GM12878 (cell line): ENCODE results near the gene MLIP.

ENCODE experiments used
- CREB1 ChIP-seq: IDR thresholded peaks from 2 replicates; pipeline ENCODE4 v1.6.1; 2012; ENCODE audit warnings: low read depth, mild to moderate bottlenecking, inconsistent platforms
- SP1 ChIP-seq: IDR thresholded peaks from one replicate; pipeline ENCODE4 v1.6.1; 2011; ENCODE audit warnings: low read depth, low read length

DNA sequence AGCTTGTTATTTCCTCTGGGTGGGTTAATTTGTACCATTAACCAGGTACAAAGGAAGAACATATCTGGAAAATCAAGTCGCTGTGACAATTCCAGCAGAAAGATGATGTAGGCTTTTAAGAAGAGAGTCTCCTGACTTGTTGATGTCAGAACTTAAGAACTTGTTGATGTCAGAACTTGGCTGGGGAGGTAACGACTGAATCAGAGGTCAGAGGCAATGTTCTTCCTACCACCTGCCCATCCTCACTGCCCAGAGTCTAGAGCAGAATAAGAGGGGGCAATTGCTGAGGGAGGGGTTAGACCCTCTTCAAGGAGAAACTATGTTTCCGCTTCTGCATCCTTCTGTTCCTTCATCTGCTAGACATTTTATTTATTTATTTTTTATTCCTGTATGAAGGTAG, 18.9 kb downstream of the MLIP start:
- TF ChIP-seq CREB1 (no peak), SP1 (no peak)
